ENCODE measurements around the gene ABHD16A. TPM values are rescaled to one million over a fixed set of nuclear protein-coding genes. Genes with fewer than 3 reads are reported as not detected.

ABHD16A gene
- total and polyA plus RNA-seq, 8 donors: 15.1 to 122 (median 46.8) TPM

DNA sequence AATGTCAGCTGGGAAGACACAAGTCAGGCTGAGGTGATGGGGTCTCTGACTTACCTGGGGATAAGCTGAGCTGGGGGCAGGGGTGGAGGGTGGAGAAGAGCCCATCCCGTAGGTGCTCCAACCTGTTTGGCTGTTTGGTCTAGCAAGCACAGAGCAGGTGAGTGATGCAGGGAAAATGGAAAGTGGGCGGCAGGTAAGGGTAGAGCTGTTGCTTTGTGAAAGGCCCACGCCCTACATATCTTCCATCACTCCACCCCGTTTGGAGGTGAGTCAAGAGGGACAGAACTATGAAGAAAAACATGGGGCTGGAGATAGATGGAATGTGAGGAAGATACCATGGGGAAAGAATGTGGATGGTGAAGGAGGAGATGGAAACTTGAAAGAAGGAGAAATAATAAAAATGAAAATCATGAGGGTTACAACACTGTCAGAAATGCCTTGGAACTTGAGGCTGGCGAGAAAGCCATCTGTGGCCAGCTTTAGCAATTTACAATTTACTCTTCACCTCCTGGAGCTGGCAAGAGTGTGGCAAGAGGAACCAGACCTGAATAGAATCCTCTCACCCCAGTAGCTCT lies 17.2 kb upstream of the ABHD16A start:
- Histone ChIP-seq H3K9me3 (no peaks in the 10 kb centered on the region), H3K27ac (no peak overlapping the region), H3K4me1 (peaks cover 0 to 15% (median 12%) of the 10 kb centered on the region in 4 donors), H3K36me3 (peaks cover 0 to 1% (median 0%) of the 10 kb centered on the region in 4 donors), H3K27me3 (no peaks in the 10 kb centered on the region), H3K4me3 (no peak overlapping the region)
- peak in 1 of 2 donors; percentile 78 for DNase-seq
- intact Hi-C loops (cut with DNase I; ENCODE audit: low total_unique reads): no loop called here
- 56 to 75% (median 59%) methylated on average over 5 of the region's 5 CpGs for WGBS, 5 donors
- no peak for TF ChIP-seq POLR2AphosphoS5 (IDR thresholded peaks at IDR 0.05)
- TF ChIP-seq, protein P1, sequence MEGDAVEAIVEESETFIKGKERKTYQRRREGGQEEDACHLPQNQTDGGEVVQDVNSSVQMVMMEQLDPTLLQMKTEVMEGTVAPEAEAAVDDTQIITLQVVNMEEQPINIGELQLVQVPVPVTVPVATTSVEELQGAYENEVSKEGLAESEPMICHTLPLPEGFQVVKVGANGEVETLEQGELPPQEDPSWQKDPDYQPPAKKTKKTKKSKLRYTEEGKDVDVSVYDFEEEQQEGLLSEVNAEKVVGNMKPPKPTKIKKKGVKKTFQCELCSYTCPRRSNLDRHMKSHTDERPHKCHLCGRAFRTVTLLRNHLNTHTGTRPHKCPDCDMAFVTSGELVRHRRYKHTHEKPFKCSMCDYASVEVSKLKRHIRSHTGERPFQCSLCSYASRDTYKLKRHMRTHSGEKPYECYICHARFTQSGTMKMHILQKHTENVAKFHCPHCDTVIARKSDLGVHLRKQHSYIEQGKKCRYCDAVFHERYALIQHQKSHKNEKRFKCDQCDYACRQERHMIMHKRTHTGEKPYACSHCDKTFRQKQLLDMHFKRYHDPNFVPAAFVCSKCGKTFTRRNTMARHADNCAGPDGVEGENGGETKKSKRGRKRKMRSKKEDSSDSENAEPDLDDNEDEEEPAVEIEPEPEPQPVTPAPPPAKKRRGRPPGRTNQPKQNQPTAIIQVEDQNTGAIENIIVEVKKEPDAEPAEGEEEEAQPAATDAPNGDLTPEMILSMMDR (IDR thresholded peaks at IDR 0.05): no peak

DNA sequence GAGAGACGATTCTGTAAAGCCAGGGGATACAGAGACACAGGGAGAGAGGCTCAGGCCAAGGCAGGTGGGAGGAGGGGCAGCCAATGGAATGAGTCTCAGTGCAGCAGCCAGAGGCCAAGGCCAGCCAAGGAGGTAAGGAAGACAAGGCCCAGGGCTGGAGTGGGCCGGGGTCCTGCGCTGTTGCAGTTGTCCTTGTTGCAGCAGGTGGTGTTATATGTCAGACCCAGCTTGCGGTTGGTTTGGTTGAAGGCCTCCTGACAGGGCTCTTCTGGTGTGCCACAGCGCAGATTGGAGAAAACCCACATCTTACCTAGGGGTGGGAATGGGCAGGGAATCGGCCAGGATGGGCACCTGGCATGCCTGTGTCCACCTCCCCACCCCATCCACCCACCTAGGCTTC lies 15.9 kb upstream of the ABHD16A start:
- no peaks in the 10 kb centered on the region for H3K27me3 ChIP-seq
- no peaks in the 10 kb centered on the region for H3K9me3 ChIP-seq
- H3K36me3 ChIP-seq: no peaks in the 10 kb centered on the region
- no peak for DNase-seq
- no peak overlapping the region for H3K27ac ChIP-seq
- intact Hi-C loops (cut with DNase I; ENCODE audit: low total_unique reads): no loop called here
- WGBS, 5 donors: 74 to 85% (median 83%) methylated on average over 6 of the region's 6 CpGs
- no peak for TF ChIP-seq POLR2AphosphoS5 (IDR thresholded peaks at IDR 0.05)
- no peak for TF ChIP-seq POLR2A (IDR thresholded peaks at IDR 0.05)
- TF ChIP-seq EP300 (IDR thresholded peaks at IDR 0.05): no peak
- TF ChIP-seq, protein P1 (IDR thresholded peaks at IDR 0.05): no peak
- peaks cover 0 to 15% (median 12%) of the 10 kb centered on the region in 4 donors for H3K4me1 ChIP-seq
- H3K4me3 ChIP-seq: no peak overlapping the region

DNA sequence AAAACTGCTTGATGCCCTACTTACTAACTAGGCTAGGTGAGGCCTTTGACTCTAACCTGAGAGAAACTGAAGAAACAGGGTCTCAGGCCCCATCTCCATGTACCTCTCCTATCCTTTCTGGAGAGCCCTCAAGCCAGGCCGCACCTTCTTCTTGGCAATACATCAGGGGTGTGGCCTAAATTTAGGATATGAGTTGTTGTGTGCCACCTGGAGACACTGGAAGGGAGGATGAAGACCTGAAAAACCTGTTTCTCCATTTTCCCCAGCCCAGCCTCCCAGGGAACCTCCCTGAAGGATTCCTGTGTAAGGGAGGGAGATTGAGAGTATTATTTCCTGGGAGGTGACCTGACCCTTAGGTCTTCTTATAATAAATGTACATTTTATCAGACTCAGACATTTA lies 15.1 kb upstream of the ABHD16A start:
- 23 to 64% (median 42%) methylated on average over 1 of the region's 1 CpG for WGBS, 5 donors
- H3K9me3 ChIP-seq: no peaks in the 10 kb centered on the region
- peaks cover 0 to 15% (median 12%) of the 10 kb centered on the region in 4 donors for H3K4me1 ChIP-seq
- no peak for TF ChIP-seq EP300 (IDR thresholded peaks at IDR 0.05)
- no peak for TF ChIP-seq POLR2A (IDR thresholded peaks at IDR 0.05)
- no peak for TF ChIP-seq POLR2AphosphoS5 (IDR thresholded peaks at IDR 0.05)
- TF ChIP-seq, protein P1 (IDR thresholded peaks at IDR 0.05): no peak
- H3K27me3 ChIP-seq: no peaks in the 10 kb centered on the region
- no peak overlapping the region for H3K27ac ChIP-seq
- no peaks in the 10 kb centered on the region for H3K36me3 ChIP-seq
- peak; percentile 64 to 75 for DNase-seq
- H3K4me3 ChIP-seq: no peak overlapping the region
- intact Hi-C loops (cut with DNase I; ENCODE audit: low total_unique reads): no loop called here

DNA sequence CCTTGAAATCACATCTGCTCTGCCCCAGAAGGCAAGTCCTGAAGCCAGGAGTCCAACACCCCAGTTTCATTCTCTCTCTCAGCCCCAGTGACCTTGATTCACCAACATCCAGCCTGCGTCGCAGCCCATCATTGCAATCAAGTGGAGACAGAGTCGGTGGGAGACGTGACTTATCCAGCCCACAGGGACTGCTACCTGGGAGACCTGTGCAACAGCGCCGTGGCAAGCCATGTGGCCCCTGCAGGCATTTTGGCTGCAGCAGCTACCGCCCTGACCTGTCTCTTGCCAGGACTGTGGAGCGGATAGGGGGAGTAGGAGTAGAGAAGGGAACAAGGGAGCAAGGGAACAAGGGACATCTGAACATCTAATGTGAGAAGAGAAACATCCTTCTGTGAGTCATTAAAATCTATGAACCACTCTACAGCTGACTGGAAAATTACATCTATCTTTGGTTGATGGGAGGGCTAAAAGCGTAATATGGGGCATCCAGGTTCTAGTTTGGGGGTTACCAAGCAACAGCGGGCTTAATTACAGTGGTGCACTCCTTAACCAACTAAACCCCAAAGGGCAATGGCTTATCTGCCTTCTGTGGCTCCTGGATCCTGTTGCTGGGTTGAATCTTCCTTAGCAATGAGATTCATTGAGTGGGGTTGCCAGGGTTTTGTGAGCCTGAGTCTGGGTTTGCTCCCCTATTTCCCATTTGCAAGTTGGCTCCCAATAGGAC lies 14.5 kb upstream of the ABHD16A start:
- intact Hi-C loops (cut with DNase I; ENCODE audit: low total_unique reads): no loop called here
- Histone ChIP-seq H3K36me3 (no peaks in the 10 kb centered on the region), H3K9me3 (no peaks in the 10 kb centered on the region), H3K27ac (no peak overlapping the region), H3K27me3 (no peaks in the 10 kb centered on the region), H3K4me1 (peaks cover 0 to 15% (median 12%) of the 10 kb centered on the region in 4 donors), H3K4me3 (no peak overlapping the region)
- 62 to 74% (median 67%) methylated on average over 10 of the region's 10 CpGs for WGBS, 5 donors
- no peak for TF ChIP-seq EP300 (IDR thresholded peaks at IDR 0.05)
- TF ChIP-seq, protein P1 (IDR thresholded peaks at IDR 0.05): no peak
- DNase-seq: peak in 1 of 2 donors; percentile 60
